Measurements from ENCODE around the gene AGR2.

AGR2 gene

DNA sequence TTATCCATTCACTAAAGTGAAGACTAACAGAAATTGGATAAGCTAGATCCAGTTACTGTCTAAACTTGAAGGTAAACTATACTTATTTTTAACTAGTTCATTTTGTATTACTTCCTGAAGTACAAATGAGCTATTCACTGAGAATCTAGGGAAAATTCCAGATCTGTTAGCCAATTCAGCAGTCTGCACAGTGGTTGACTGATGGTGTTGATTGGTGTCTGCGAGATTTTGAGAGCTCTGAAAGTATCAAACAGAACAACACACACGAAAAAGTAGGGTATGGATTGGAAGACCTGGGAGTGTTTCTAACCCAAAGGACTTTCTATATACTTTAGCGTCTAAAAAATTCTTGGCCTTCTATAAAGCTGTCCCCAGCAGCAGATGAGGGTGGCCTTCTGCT, 33.6 kb upstream of the AGR2 start:
- TF ChIP-seq ARNT (IDR thresholded peaks at IDR 0.05) (no peak), SP1 (IDR thresholded peaks at IDR 0.05) (no peak), SUZ12 (IDR thresholded peaks at IDR 0.05) (no peak), LEF1 (IDR thresholded peaks at IDR 0.05; ENCODE audit: borderline replicate concordance) (no peak), FOXA1 (IDR thresholded peaks at IDR 0.05) (no peak), ZNF384 (IDR thresholded peaks at IDR 0.05) (no peak), FOXK2 (IDR thresholded peaks at IDR 0.05) (no peak), FOXM1 (IDR thresholded peaks at IDR 0.05; ENCODE audit: borderline replicate concordance) (no peak), TARDBP (IDR thresholded peaks at IDR 0.05) (no peak), NFRKB (IDR thresholded peaks at IDR 0.05) (no peak)
- POLR2A ChIA-PET = no interaction called here
- DNase-seq (ENCODE audit: extremely low spot score) = no peak
- CTCF ChIA-PET = no interaction called here

DNA sequence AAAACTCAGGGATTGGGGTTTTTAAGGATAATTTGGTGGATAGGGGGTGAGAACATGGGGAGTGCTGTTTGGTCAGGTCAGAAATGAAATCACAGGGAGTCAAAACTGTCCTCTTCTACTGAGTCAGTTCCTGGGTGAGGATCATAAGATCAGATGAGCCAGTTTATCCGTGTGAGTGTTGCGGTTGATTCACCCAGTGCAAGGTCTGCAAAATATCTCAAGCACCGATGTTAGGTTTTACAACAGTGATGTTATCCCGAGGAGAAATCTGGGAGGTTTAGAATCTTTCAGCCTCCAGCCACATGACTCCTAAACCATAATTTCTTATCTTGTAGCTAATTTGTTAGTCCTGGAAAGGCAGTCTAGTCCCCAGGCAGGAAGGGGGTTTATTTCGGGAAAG, 31.7 kb upstream of the AGR2 start:
- CTCF ChIA-PET = no interaction called here
- TF ChIP-seq LEF1 (IDR thresholded peaks at IDR 0.05; ENCODE audit: borderline replicate concordance) (no peak), FOXK2 (IDR thresholded peaks at IDR 0.05) (no peak), PKNOX1 (IDR thresholded peaks at IDR 0.05) (no peak), CTBP1 (IDR thresholded peaks at IDR 0.05; ENCODE audit: borderline replicate concordance) (no peak), NFRKB (IDR thresholded peaks at IDR 0.05) (no peak), FOXM1 (IDR thresholded peaks at IDR 0.05; ENCODE audit: borderline replicate concordance) (no peak), SP1 (IDR thresholded peaks at IDR 0.05) (no peak), HDGF (IDR thresholded peaks at IDR 0.05; ENCODE audit: borderline replicate concordance) (no peak), ZNF384 (IDR thresholded peaks at IDR 0.05) (no peak), FOXA1 (IDR thresholded peaks at IDR 0.05) (no peak), SUZ12 (IDR thresholded peaks at IDR 0.05) (no peak), TARDBP (IDR thresholded peaks at IDR 0.05) (no peak), ARNT (IDR thresholded peaks at IDR 0.05) (no peak), L3MBTL2 (conservative IDR thresholded peaks at IDR 0.05) (no peak), ELF4 (IDR thresholded peaks at IDR 0.05) (no peak), BHLHE40 (IDR thresholded peaks at IDR 0.05; ENCODE audit: borderline replicate concordance) (no peak)
- no peak for DNase-seq (ENCODE audit: extremely low spot score)
- POLR2A ChIA-PET = no interaction called here

DNA sequence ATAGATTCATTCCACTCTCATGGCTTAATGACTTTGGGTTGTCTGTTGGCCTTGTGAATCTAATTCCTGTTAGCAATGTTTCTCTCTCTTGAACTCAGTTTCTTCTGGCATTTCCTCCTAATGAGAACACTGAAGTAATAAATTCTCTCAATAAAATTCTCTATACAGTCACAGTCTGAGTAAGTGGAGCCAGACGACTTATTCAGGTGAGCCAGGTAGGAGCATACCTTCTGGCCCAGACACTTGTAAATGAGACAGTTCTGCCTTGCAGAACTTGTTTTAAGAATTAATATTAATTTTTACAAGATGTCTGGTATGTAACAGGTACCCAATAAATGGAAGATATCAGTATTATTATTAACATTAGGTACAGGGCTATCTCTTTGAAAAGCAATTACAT, 28.6 kb upstream of the AGR2 start:
- ChIA-PET CTCF (no interaction called here), POLR2A (no interaction called here)
- TF ChIP-seq SUZ12 (IDR thresholded peaks at IDR 0.05) = no peak
- no peak for TF ChIP-seq BHLHE40 (IDR thresholded peaks at IDR 0.05; ENCODE audit: borderline replicate concordance)
- no peak for TF ChIP-seq FOXM1 (IDR thresholded peaks at IDR 0.05; ENCODE audit: borderline replicate concordance)
- no peak for TF ChIP-seq ELF4 (IDR thresholded peaks at IDR 0.05)
- no peak for DNase-seq (ENCODE audit: extremely low spot score)

GRCh38 chr7:16826060-16826459, 21.3 kb upstream of the AGR2 start:
- ChIA-PET CTCF (no interaction called here), POLR2A (no interaction called here)
- TF ChIP-seq NFRKB (IDR thresholded peaks at IDR 0.05) (no peak), PKNOX1 (IDR thresholded peaks at IDR 0.05) (no peak), L3MBTL2 (conservative IDR thresholded peaks at IDR 0.05) (no peak), SUZ12 (IDR thresholded peaks at IDR 0.05) (no peak), LEF1 (IDR thresholded peaks at IDR 0.05; ENCODE audit: borderline replicate concordance) (no peak), HDGF (IDR thresholded peaks at IDR 0.05; ENCODE audit: borderline replicate concordance) (no peak), FOXK2 (IDR thresholded peaks at IDR 0.05) (no peak), CTBP1 (IDR thresholded peaks at IDR 0.05; ENCODE audit: borderline replicate concordance) (no peak), SP1 (IDR thresholded peaks at IDR 0.05) (no peak), FOXA1 (IDR thresholded peaks at IDR 0.05) (no peak)
- no peak for DNase-seq (ENCODE audit: extremely low spot score)

- DNase-seq (ENCODE audit: extremely low spot score) = no peak
- no peak for TF ChIP-seq SP1 (IDR thresholded peaks at IDR 0.05)
- TF ChIP-seq FOXA1 (IDR thresholded peaks at IDR 0.05) = no peak
- no peak for TF ChIP-seq ZNF384 (IDR thresholded peaks at IDR 0.05)
- TF ChIP-seq NFRKB (IDR thresholded peaks at IDR 0.05) = no peak
- POLR2A ChIA-PET = no interaction called here
- CTCF ChIA-PET = no interaction called here
These were observed 17.2 kb upstream of the AGR2 start for GRCh38 chr7:16822029-16822428.

DNA sequence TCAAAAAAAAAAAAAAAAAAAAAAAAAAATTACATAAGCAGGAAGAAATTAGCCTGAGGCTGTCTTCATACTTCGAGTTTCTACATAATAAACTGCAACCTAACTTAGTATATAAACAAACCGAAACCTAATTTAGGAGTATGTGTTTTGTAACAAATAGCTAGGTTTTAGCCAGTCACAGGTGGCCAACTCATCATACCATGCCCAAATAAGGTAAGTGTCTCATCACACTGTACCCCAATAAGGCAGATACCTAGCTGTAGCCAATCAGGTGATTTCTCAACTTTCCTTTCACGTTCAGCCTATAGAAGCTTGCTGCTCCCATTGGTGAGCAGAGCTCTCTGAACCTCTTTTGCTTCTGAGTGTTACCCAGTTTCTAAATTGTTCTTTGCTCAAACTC, 13.9 kb upstream of the AGR2 start:
- ChIA-PET POLR2A (no interaction called here), CTCF (no interaction called here)
- no peak for TF ChIP-seq LEF1 (IDR thresholded peaks at IDR 0.05; ENCODE audit: borderline replicate concordance)
- no peak for TF ChIP-seq ELF4 (IDR thresholded peaks at IDR 0.05)
- no peak for TF ChIP-seq SUZ12 (IDR thresholded peaks at IDR 0.05)
- no peak for TF ChIP-seq BHLHE40 (IDR thresholded peaks at IDR 0.05; ENCODE audit: borderline replicate concordance)
- TF ChIP-seq FOXA1 (IDR thresholded peaks at IDR 0.05) = no peak
- no peak for TF ChIP-seq ZNF384 (IDR thresholded peaks at IDR 0.05)
- TF ChIP-seq FOXM1 (IDR thresholded peaks at IDR 0.05; ENCODE audit: borderline replicate concordance) = no peak
- TF ChIP-seq TARDBP (IDR thresholded peaks at IDR 0.05) = no peak
- no peak for TF ChIP-seq SP1 (IDR thresholded peaks at IDR 0.05)
- no peak for TF ChIP-seq HDGF (IDR thresholded peaks at IDR 0.05; ENCODE audit: borderline replicate concordance)
- DNase-seq (ENCODE audit: extremely low spot score) = no peak

DNA sequence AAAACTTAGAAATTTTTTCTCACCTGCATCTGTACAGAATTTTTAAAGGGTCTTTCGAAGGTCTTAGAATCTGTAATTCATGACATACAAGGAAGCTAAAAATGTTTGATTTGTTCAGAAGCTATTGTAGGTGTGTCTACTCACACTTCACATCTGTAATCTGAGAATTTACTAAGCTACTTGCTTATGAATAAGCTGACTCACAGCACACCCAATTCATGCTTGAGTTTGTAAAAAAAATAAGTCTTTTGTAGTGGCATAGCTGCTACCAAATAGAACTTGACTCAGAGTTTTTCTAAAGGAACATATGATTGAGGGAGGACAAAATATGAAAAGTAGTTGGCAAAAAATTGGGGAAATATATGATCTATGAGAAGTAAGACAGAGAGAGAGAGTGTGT, 12.7 kb upstream of the AGR2 start:
- CTCF ChIA-PET = no interaction called here
- no peak for DNase-seq (ENCODE audit: extremely low spot score)
- POLR2A ChIA-PET = no interaction called here
- TF ChIP-seq ELF4 (IDR thresholded peaks at IDR 0.05) = no peak
- no peak for TF ChIP-seq HDGF (IDR thresholded peaks at IDR 0.05; ENCODE audit: borderline replicate concordance)
- TF ChIP-seq SUZ12 (IDR thresholded peaks at IDR 0.05) = no peak
- no peak for TF ChIP-seq NFRKB (IDR thresholded peaks at IDR 0.05)
- no peak for TF ChIP-seq PKNOX1 (IDR thresholded peaks at IDR 0.05)
- no peak for TF ChIP-seq CTBP1 (IDR thresholded peaks at IDR 0.05; ENCODE audit: borderline replicate concordance)
- TF ChIP-seq ZNF384 (IDR thresholded peaks at IDR 0.05) = no peak
- TF ChIP-seq LEF1 (IDR thresholded peaks at IDR 0.05; ENCODE audit: borderline replicate concordance) = no peak
- TF ChIP-seq FOXA1 (IDR thresholded peaks at IDR 0.05) = no peak
- TF ChIP-seq L3MBTL2 (conservative IDR thresholded peaks at IDR 0.05) = no peak

Measured in HEK293T (cell line).